Suppressor macrophage treated with lipopolysaccharide for 1 hour (primary cell): Measurements from ENCODE around the gene HOXB3.

Experiments
- DNase-seq, 3 donors: peaks; one replicate each; pipeline ENCODE4 v3.0.0-alpha.2; 2020 to 2022

The HOXB3 gene

DNA sequence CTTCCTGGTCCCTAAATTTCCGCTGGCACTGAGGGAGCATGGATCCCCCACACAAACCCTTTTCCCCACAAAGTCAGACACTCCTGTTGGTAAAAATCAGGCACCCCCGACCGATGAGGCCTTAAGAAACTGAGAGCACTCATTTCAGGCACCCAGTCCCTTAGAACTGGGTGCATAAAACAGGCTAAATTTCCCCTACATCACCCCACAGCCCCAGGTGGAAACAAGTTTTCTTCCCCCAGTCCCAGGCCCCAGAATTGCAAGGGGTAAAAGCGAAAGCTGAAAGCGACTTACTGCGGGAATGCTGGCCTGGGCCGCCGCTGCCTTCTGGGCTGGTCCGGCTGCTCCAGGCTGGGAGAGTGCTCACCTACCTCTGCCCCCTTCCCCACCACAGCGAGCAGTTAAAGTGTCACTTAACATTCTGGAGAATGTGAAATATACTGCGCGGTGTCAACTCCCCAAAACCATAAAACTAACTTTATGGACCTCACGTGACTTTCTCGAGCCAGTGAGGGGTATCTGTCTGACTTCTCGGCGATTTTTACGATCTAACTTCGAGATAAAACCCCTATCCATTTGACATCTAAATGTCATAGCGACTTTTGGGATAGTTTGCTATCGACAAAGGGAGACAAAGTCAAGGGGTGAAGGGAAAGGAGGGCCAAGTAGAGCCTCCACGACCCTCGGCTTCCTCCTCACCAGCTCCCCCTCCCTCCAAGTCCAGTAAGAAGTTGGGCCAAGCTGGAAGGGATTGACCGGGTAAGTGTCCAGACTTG, at the start of gene HOXB3:
Gene HOXB3, minus strand, starts transcription at position 411 of the 776 bp plus-strand sequence. CDS start 37,767 bp downstream, outside the sequence.
- DNase-seq = no peak

DNA sequence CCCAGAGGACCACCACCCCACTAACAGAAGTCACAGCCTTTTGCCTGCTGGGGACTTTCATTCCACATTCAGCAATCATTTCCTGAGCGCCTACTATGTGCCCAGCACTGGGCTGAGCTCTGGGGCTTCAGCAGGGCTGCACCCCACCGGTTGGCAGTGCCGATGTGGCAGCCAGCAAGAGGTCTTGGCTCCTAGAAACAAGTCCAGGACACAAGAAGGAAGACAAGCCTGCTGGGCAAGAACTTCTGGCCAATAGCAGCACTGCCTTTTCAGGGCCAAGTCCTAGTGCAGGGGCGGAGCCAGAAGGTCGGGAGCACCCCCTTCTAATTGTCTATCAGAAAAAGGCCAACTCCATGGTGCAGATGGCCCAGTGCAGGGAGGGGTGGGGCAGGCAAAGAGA, 49.1 kb upstream of the HOXB3 start:
- no peak for DNase-seq

DNA sequence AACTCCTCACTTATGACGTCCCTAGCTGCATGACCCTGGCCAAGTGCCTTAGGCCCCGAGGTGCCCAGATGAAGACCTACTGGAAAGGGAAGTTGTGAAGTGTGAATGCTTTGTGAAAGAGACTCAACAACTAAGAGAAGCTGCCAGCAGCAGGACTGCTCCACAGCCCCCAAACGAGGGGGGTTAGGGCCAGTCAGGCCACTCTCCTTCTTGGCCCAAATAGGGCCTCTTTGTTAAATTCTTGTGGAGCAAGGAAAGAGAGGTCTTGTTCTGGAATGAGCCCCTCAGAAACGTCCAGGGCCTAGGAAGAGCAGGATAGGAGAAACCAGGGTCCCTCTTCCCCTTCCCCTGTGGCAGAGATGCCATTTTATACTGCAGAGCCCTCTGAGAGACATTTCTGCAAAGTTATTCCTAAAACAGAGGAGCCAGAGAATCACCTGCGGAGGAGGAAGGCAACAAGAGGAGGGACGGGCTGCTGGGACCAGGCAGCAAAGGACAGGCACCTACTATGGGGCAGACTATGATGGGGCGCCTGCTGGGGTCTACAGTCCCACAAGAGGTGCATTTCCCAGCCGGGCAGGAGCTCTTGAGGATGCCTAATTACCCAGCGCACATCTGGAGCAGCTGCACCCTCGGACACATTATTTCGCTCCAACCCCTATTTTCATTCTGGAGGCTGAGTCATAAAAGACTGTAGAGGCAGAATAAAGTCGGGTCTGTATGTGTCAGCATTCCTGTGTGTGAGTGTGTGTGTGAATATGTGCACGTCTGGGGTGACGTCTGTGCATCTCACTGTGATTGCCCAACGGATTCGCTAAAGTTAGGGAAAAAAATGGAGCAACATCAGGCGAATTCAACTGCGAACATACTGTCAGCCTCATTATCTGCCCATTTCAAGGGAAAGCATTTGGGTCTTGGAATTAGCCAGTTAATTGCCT, 47.6 kb upstream of the HOXB3 start:
- no peak for DNase-seq

GRCh38 chr17:48636177-48637018, 46.4 kb upstream of the HOXB3 start:
- DNase-seq = peak; percentile 69 to 87 (median 72)

DNA sequence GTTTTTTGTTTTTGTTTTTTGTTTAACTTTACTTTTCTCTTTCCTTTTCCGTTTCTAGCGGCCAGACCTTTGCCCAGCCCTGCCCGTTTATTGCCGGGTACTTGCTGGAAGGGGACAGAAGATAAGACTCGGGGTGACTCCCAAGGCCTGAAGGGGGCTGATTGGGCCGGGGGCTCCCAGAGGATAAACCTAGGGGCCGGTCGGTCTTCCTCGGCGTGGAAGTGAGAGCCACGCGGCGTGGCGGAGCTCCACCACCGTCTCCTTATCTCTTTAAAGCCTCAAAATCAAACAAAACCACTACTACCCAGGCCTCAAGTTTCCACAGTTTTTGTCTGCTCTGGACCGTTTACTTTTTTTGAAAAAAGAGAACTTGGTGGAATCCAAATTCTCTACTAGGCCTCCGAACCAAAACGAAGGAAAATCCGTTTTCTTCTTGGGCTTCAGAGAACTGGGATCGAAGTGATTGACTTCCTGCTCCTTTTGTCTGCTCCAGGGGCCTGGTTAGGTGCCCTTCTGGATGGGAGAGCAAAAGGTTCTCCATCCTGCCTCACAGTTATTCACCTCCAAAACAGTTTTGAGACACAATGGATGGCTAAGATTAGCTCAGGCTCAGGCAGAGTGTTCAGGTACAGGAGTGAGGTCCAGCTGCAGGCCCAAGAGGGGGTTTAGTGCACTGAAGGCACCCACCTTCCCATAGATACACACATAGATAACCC, 44.6 kb upstream of the HOXB3 start:
- DNase-seq = no peak

GRCh38 chr17:48633266-48633677, 43.2 kb upstream of the HOXB3 start:
- no peak for DNase-seq

DNA sequence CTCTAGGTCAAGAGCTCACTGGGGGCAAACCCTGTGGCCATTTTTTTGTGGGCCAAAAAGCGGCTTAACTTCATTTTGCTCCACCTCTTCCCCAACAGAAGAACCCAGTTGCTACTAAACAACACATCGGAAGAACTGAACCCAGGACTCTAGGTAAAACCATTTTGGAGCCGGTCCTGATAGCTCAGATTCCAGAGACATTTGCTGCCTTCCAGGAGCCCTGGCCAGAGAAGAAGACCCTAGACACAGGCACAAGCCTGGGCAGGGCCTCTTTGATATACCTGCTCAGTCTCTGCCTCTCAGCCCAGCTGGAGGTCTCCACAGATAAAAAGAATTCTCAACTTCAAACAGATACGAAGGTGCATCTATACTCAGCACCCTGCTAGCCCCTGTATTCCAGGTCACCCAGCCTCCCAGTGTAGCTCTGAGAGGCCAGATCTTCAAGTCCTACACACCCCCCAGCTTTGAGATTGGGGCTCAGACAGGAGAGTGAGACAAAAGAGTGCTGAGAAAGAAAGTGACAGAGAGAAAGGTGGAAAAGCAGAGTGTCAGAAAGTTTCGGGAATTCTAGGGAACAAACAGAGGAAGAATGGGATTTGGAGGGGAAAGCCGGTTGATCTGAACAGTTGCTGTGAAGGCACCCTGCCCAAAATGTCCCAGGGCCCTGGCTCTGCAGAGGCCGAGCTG, 42.7 kb upstream of the HOXB3 start:
- no peak for DNase-seq

- DNase-seq = no peak
Observed at GRCh38 chr17:48631693-48632578, 41.9 kb upstream of the HOXB3 start.

DNA sequence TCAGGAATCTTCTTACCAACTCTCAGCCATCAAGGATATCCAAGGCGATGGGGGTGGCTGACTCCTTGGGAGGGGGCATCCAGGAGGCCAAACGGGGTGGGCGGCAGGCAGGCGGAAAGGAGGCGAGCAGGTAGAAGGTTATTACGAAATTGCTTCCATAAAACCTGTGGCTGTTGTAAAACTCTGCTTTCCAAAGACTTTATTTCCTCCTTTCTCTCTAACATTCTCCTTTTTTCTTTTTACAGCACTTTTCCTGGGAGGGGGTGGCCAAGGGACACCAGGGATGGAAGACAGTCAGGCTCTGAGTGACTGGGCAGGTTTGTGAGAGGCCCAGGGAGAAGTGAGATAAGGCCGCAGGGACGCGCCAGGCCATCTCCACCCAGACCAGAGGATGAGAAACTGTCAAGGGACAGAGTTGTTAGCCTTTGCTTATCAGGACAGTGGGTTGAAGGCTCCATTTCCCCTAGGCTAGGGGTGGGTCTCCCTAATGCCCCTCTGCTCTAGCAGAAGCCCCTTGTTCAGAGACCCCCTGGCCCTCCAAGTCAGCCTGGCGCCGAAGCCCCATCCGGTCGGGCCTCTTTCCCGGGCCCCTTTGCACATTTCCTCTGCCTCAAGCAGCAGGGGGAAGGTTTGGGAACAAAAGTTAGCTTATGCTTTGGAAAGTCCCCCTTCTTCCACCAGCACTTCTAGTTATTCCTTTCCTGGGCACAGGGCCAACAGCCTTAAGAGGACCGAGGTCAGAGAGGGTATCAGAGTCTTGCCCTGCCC, 41.1 kb upstream of the HOXB3 start:
- peak in 1 of 3 donors; percentile 40 for DNase-seq

DNA sequence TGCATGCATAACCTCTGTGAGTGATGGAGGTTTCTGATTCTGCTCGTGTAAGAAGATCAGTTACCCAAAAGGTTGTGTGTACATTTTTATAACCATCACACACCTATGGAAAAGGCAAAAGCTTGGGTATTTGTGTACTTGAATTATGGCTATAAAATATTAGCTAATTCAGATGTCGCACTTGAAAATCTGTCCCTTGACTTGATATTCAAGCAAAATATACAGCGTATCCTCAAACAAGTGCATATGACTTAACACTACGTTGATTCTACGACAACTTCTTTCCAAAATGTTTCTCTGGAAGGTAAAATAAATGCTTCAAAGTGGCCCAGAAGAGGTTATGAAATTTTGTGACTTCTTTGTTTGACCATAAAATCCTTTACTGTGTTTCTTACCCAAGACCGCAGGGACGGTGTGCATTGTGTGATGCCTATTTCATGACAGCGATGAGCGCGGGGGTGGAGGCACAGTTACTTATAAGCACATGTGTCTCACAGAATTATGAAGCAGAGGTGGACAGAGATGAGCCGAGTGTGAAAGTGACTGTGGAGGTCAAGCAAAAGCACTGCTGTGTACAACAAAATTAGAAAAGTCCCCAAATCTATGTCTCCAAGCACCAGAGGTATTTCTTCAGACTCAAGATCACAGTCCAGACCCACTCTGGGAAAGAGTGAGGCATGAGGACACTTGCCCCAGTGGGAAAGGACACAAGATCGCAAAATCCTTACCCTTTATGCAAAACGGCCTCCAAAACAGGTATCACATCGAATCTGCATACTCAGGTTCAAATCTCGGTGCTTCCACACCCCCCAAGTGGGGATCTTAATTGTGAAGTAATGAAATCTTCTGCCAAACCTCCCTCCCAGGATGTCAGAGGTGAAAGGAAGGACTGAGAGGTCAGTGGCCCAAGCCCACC, 40.2 kb upstream of the HOXB3 start:
- no peak for DNase-seq

- no peak for DNase-seq
Observed at GRCh38 chr17:48629411-48629759, 39.3 kb upstream of the HOXB3 start.

DNA sequence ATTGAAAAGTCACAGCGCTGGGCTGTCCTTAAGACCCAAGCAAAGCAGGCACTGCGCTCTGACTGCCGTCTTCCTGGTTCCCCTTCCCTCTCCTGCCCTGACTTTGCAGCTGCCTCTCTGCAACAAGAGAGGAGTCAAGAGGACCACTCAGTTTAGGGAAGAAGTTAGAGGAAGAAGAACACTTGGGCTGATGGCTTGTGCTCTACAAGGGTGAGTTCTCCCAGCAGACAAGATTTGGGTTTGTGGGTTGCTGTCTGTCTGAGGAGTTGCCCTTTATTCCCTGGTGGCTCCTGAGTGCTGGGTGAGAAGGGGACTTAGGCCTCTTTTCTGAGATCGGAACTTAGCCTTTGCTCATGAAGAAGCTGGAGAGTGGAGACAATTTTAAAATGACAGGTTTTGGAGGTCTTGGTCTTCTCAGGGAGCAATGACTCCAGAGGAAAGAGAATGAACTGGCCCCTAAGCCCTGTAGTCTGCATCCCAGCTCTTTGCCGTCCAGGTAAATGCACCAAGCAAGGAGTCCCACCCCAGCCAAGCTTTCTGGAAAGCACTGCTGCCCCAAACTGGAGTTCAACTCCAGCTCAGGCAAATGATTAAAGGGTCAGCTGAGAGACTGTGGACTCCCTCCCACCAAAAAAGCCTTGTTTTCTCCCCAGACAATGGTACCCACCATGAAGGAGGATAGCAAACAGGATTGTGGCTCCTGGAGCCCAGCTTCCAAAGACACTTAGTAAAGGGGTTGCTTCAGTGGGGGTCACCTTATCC, 38.8 kb upstream of the HOXB3 start:
- DNase-seq = peak in 2 of 3 donors; percentile 38 to 40

GRCh38 chr17:48627623-48628521, 37.8 kb upstream of the HOXB3 start:
- no peak for DNase-seq

GRCh38 chr17:48627118-48627597, 37.1 kb upstream of the HOXB3 start:
- no peak for DNase-seq

GRCh38 chr17:48626245-48627117, 36.4 kb upstream of the HOXB3 start, which contains the start of gene HOXB9:
HOXB9 (minus strand) TSS chr17:48626358; CDS start chr17:48626269, 89 bp downstream.
- no peak for DNase-seq
